ENCODE measurements around the gene CCDC186. TPM values are rescaled to one million over a fixed set of nuclear protein-coding genes. Genes with fewer than 3 reads are reported as not detected.

Gene CCDC186
- 1.2 and 5.1 TPM in 2 replicates for total RNA-seq (2014; rRNA removed; shearing (Covaris generic); ENCODE audit: low replicate concordance)

DNA sequence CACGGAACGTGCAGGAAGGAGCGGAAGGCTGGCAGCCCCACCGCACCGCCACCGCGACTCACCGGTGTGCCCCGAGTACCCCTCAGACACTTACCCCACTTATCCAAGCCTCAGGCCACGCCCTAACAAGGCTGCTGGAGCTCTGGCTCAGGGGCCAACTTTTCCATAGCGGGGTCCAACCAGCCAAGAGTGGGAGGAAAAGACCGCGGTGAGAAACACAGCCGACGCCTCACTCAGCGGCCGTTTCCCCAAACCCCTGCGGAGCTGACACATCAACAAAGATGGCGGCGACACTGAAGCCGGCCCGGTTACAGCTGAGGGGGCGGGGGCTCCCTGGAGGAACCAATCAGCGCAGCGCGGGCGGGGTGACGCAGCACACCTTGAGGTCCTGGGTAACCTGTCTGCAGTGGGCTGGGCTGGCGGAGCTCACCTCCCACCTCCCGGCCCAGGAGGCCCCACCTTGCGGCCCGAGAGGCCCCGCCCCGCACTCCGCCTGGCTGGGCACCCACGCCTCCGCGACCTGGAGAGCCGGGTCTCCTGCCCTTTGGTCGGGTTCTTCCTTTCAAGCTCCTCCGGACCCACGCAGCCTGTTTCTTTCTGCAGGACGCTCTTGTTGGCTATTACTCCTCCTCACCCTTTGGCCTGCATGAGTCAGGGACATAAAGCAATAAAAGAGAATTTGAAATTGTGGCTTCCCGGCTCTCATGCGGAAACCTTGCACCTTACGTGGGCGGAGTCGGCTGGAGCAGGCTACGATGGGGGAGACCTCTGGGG, at the start of gene CCDC186:
Gene CCDC186, minus strand, starts transcription at position 283 of the 774 bp plus-strand sequence. CDS start 10,935 bp downstream, outside the sequence.
- peak; percentile 88 for DNase-seq
- H3K4me3 ChIP-seq = peak within 1 kb of the TSS; percentile 81

DNA sequence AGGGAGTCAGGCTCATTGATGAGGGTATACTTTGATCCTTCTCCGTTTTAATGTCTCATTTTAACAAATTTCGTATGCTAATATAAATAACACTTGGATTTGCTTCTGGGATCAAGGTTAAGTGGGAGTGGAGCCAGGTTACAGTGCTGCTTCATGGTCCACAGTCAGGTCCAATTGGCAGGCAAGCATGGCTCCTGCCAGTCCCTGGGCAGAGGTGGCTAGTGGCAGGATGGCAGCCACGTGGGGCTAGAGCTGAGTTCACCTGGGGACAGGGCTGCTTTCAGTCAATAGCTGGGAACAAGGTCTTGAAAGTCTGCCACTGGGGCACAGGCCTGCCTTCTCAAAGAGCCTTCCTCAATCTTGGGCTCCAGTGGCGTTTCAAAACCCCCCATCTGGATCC, 49.1 kb upstream of the CCDC186 start:
- no peaks in the 10 kb centered on the region for H3K9me3 ChIP-seq
- DNase-seq = no peak
- H3K27me3 ChIP-seq = peaks cover 41% of the 10 kb centered on the region
- no peaks in the 10 kb centered on the region for H3K36me3 ChIP-seq
- H3K4me3 ChIP-seq = no peak overlapping the region

More for the DNA sequence above, at the start of gene CCDC186:
- Histone ChIP-seq H3K27me3 (no peaks in the 10 kb centered on the region), H3K9me3 (0 out of 2 replicates have a peak, but pooled peaks cover 2% of the 10 kb centered on the region), H3K36me3 (no peaks in the 10 kb centered on the region)

- H3K36me3 ChIP-seq = no peaks in the 10 kb centered on the region
- no peak for DNase-seq
- peaks cover 51% of the 10 kb centered on the region for H3K27me3 ChIP-seq
- no peak overlapping the region for H3K4me3 ChIP-seq
- no peaks in the 10 kb centered on the region for H3K9me3 ChIP-seq
These were observed 47.2 kb upstream of the CCDC186 start for GRCh38 chr10:114221235-114221634.

GRCh38 chr10:114220281-114220680, 46.3 kb upstream of the CCDC186 start:
- H3K36me3 ChIP-seq = no peaks in the 10 kb centered on the region
- no peaks in the 10 kb centered on the region for H3K9me3 ChIP-seq
- H3K4me3 ChIP-seq = no peak overlapping the region
- peaks cover 49% of the 10 kb centered on the region for H3K27me3 ChIP-seq
- no peak for DNase-seq

- no peaks in the 10 kb centered on the region for H3K36me3 ChIP-seq
- peaks cover 24% of the 10 kb centered on the region for H3K27me3 ChIP-seq
- DNase-seq = no peak
- H3K9me3 ChIP-seq = no peaks in the 10 kb centered on the region
- H3K4me3 ChIP-seq = no peak overlapping the region
These were observed 41.0 kb upstream of the CCDC186 start for GRCh38 chr10:114215033-114215432.

GRCh38 chr10:114212153-114212552, 38.1 kb upstream of the CCDC186 start:
- Histone ChIP-seq H3K4me3 (no peak overlapping the region), H3K9me3 (no peaks in the 10 kb centered on the region), H3K27me3 (peaks cover 14% of the 10 kb centered on the region), H3K36me3 (no peaks in the 10 kb centered on the region)
- no peak for DNase-seq

DNA sequence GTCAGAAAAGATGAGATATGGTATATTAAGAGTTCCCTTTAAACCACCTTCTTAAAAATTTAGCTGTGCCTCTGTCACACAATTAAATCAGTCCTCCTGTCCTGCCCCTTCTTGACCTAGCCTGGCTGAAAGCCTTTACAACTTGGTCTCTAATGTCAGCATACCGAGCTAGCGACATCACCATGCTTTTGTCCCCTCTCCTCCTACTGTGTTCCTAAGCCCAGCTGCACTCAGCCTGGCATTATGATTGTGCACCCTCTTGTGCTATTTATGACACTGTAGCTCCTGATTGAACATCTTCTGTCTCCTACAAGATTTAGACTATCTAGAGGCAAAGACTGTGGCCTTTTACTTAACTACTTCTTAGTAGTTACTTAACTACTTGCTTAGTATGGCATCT, 34.3 kb upstream of the CCDC186 start:
- no peak for DNase-seq
- H3K4me3 ChIP-seq = no peak overlapping the region
- H3K9me3 ChIP-seq = no peaks in the 10 kb centered on the region
- H3K36me3 ChIP-seq = no peaks in the 10 kb centered on the region
- peaks cover 9% of the 10 kb centered on the region for H3K27me3 ChIP-seq

DNA sequence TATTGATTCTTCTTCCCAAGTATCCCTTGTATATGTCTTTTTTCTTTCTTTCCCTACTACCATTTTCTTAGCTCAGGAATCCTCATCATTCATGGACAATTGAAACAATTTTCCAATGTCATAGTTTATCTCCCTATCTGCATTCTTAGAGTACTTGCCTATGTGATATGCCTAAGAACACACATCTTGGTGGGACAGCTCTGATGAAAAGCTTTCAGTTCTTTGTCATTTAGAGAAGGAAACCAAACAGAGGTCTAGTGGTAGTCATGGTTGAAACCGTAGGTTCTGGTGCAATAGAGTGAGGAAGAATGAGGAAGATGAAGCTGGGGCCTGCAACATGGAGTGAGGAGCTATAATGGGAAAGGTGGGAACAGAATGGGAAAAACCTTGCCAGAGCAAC, 33.3 kb upstream of the CCDC186 start:
- no peak for DNase-seq
- H3K36me3 ChIP-seq = no peaks in the 10 kb centered on the region
- H3K27me3 ChIP-seq = peaks cover 8% of the 10 kb centered on the region

DNA sequence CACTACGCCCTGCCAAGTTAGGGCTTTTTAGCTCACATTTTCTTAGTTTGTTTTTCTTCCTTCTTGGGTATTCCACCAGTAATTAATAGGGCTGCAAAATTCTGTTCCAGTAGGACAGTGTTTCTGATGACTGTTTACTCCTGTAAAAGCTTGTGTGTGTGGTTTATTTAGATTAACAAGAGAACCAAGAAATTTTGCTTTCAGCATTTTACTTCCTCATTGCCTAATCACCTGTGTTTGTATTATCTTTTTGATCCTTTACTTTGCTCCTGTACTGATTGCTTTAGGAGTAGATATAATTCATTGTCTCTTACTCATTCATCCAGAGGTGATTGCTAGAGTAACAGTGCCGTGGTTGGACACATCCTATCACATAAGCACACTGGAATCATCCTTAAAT, 32.9 kb upstream of the CCDC186 start:
- H3K27me3 ChIP-seq = peaks cover 6% of the 10 kb centered on the region
- no peaks in the 10 kb centered on the region for H3K9me3 ChIP-seq
- H3K36me3 ChIP-seq = no peaks in the 10 kb centered on the region
- no peak for DNase-seq
- no peak overlapping the region for H3K4me3 ChIP-seq

More for the DNA sequence above, 33.3 kb upstream of the CCDC186 start:
- Histone ChIP-seq H3K4me3 (no peak overlapping the region), H3K9me3 (no peaks in the 10 kb centered on the region)

- no peak for DNase-seq
- H3K27me3 ChIP-seq = peaks cover 10% of the 10 kb centered on the region
- H3K9me3 ChIP-seq = no peaks in the 10 kb centered on the region
These were observed 28.8 kb upstream of the CCDC186 start for GRCh38 chr10:114202812-114203211.

DNA sequence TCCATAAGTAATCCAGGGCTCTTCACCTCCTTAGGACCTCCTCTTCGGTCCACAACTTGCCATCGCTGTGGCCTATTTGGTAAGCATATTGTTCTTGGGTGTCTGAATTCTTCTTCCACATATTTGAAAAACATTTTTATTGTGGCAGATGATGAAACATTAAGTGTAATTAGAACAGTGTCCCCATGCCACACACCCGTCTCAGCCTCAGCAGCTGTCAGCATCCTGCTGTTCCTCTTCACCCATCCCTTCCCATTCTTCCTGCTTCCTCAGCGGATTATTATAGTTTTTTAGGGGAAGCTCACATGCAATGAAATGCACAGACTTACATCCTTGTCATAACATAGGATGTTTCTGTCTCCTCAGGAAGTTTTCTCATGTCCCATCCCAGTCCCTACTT, 25.2 kb upstream of the CCDC186 start:
- Histone ChIP-seq H3K4me3 (no peak overlapping the region), H3K9me3 (no peaks in the 10 kb centered on the region), H3K36me3 (no peaks in the 10 kb centered on the region), H3K27me3 (peaks cover 18% of the 10 kb centered on the region)
- DNase-seq = no peak

More at GRCh38 chr10:114202812-114203211, 28.8 kb upstream of the CCDC186 start:
- H3K36me3 ChIP-seq = no peaks in the 10 kb centered on the region
- H3K4me3 ChIP-seq = no peak overlapping the region

GRCh38 chr10:114195079-114195478, 21.1 kb upstream of the CCDC186 start:
- Histone ChIP-seq H3K36me3 (no peaks in the 10 kb centered on the region), H3K4me3 (no peak overlapping the region), H3K9me3 (no peaks in the 10 kb centered on the region), H3K27me3 (peaks cover 27% of the 10 kb centered on the region)
- DNase-seq = no peak

- no peak for DNase-seq
These were observed 15.7 kb upstream of the CCDC186 start for GRCh38 chr10:114189700-114190099.

DNA sequence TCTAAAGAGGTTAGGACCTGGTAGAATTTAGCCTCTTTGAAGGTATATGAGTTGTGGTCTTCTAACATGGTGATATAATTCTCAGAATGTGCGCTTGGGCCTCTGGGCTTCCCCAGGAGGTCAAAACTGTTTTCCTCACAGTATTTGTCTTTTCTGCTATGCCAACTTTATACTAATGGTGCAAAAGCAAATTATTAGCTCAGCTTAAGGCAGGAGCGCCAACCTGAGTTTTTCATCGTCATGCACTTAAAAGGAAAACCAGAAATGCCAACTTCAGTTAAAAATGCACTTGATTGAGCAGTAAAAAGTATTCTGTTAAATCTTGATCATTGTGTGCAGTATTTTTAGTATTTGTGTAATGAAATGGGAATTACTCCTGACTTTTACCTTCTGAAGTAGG, 14.9 kb upstream of the CCDC186 start:
- no peak overlapping the region for H3K4me3 ChIP-seq
- H3K9me3 ChIP-seq = no peaks in the 10 kb centered on the region
- no peaks in the 10 kb centered on the region for H3K36me3 ChIP-seq
- DNase-seq = no peak
- peaks cover 9% of the 10 kb centered on the region for H3K27me3 ChIP-seq

More at GRCh38 chr10:114189700-114190099, 15.7 kb upstream of the CCDC186 start:
- Histone ChIP-seq H3K9me3 (no peaks in the 10 kb centered on the region), H3K4me3 (no peak overlapping the region), H3K27me3 (peaks cover 9% of the 10 kb centered on the region), H3K36me3 (no peaks in the 10 kb centered on the region)

GRCh38 chr10:114188001-114188400, 14.0 kb upstream of the CCDC186 start:
- DNase-seq = no peak
- Histone ChIP-seq H3K27me3 (peaks cover 4% of the 10 kb centered on the region), H3K4me3 (no peak overlapping the region), H3K36me3 (no peaks in the 10 kb centered on the region), H3K9me3 (no peaks in the 10 kb centered on the region)

DNA sequence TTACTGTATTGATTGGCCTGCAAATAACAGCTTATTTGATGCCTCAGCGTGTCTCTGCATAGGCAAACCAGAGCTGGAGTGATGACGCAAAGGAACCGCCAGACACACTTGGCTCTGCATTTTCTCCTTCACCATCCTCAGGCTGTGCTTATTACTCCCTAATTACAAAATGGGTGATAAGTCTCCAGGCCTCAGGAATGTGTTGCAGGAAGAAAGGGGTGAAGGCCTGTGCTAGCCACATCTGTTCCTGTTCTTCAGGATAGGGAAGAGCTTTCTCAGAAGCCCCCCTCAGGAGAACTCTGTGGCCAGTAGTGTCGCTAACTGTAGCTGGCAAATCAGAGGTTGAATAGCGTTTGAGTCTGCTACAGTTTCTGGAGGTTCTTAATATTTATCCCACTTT, 10.3 kb upstream of the CCDC186 start:
- Histone ChIP-seq H3K4me3 (no peak overlapping the region), H3K9me3 (no peaks in the 10 kb centered on the region), H3K27me3 (no peaks in the 10 kb centered on the region), H3K36me3 (no peaks in the 10 kb centered on the region)
- no peak for DNase-seq

DNA sequence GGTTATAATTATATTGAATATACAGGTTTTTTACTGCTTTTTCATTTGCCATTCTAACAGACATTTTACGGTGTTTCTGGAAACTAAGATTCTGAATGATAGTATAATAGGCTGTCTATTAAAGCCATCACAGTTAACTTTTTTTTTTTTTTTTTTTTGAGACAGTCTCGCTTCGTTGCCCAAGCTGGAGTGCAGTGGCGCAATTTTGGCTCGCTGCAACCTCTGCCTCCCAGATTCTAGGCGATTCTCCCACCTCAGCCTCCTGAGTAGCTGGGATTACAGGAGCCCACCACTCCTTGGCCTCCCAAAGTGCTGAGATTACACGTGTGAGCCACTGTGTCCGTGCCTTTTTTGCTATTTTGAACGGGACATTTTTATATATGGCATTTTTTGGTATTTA, 9.6 kb upstream of the CCDC186 start:
- H3K4me3 ChIP-seq = no peak overlapping the region
- no peaks in the 10 kb centered on the region for H3K9me3 ChIP-seq
- no peaks in the 10 kb centered on the region for H3K36me3 ChIP-seq
- DNase-seq = no peak
- H3K27me3 ChIP-seq = no peaks in the 10 kb centered on the region

GRCh38 chr10:114181971-114182370, 8.0 kb upstream of the CCDC186 start:
- DNase-seq = no peak

More at GRCh38 chr10:114181971-114182370, 8.0 kb upstream of the CCDC186 start:
- Histone ChIP-seq H3K27me3 (no peaks in the 10 kb centered on the region), H3K36me3 (no peaks in the 10 kb centered on the region), H3K9me3 (no peaks in the 10 kb centered on the region), H3K4me3 (no peak overlapping the region)
